Uterus (tissue), 2 donors: ENCODE data around the gene ANKRD60.

Experiments used
- POLR2A ChIP-seq, 2 donors: fragments of 450-650 bp; IDR thresholded peaks; one replicate each; pipeline ENCODE4 v1.6.1; 2016; ENCODE audit warnings: antibody characterized with exemption in 2 of 2, mild to moderate bottlenecking in 1 of 2, moderate library complexity in 1 of 2
- TF ChIP-seq, protein P1 (sequence below), 4 experiments: fragments of 200-600 bp in 2 of 4; fragments of 450-650 bp in 2 of 4; sonication (generic) in 2 of 4; IDR thresholded peaks; one replicate each; pipeline ENCODE4 v1.5.1; 2016 to 2019; ENCODE audit warnings: antibody characterized with exemption in 4 of 4, mild to moderate bottlenecking in 2 of 4, moderate library complexity in 1 of 4

DNA sequence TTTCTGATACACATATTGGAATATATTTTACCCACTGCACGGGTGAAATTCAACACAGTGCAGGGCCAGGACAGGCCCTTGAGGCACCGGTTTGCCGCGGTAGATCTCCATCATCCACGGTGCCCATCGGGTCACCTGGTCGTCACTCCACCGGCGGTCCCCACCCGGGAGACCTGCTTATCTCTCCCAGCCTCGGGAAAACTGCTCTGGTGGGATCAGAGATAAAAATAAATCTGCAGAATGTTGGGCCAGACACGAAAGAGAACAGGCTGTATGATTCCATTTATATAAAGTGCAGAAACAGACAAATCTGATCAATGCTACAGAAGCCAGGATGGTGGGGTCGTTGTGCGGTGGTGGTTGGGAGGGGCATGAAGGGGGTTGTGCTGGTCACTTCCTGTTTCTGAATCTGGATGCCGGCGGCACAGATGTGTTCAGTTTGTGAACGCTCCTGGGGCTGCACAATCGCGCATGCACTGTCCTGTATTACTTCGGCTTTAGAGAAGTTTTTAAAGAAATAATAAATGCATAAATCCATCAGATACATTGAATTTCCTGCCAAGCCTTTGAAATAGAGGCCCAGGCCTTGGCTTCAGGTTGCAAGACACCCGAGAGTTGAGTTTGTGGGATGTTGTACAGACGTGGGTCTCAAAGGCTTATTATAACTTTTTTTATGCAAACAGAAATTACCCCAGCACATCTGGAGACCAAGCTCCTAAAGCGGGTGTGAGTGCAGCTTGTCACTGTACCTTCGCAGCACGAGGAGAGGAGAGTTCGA is 54.3 kb downstream of the ANKRD60 start:
- peak in 1 of 2 donors; percentile 29 for TF ChIP-seq POLR2A (IDR thresholded peaks at IDR 0.05)
- TF ChIP-seq, protein P1, sequence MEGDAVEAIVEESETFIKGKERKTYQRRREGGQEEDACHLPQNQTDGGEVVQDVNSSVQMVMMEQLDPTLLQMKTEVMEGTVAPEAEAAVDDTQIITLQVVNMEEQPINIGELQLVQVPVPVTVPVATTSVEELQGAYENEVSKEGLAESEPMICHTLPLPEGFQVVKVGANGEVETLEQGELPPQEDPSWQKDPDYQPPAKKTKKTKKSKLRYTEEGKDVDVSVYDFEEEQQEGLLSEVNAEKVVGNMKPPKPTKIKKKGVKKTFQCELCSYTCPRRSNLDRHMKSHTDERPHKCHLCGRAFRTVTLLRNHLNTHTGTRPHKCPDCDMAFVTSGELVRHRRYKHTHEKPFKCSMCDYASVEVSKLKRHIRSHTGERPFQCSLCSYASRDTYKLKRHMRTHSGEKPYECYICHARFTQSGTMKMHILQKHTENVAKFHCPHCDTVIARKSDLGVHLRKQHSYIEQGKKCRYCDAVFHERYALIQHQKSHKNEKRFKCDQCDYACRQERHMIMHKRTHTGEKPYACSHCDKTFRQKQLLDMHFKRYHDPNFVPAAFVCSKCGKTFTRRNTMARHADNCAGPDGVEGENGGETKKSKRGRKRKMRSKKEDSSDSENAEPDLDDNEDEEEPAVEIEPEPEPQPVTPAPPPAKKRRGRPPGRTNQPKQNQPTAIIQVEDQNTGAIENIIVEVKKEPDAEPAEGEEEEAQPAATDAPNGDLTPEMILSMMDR (IDR thresholded peaks at IDR 0.05): no peak
